H1 (cell line): ENCODE measurements around the gene NKD2. TPM values are rescaled to one million over a fixed set of nuclear protein-coding genes. Genes with fewer than 3 reads are reported as not detected.

Experiments used
- CTCF ChIA-PET: fragments of 300-600 bp; sonication (Branson Sonifier 250); formaldehyde crosslinking; loops from one replicate; lab custom pipeline; 2021; ENCODE audit not compliant: partially characterized antibody; lab: Charles Lee
- POLR2A ChIA-PET: fragments of 300-600 bp; sonication (Branson Sonifier 250); formaldehyde crosslinking; loops from one replicate; lab custom pipeline; 2021; ENCODE audit warnings: inconsistent platforms; ENCODE audit not compliant: partially characterized antibody; lab: Charles Lee
- DNase-seq, 2 experiments: peaks; one replicate each; pipeline versions ENCODE4 v3.0.0 to v3.0.0-alpha.2; 2010 to 2022; ENCODE audit warnings: low spot score in 2 of 2, low read depth in 1 of 2, mixed read lengths in 1 of 2
- FAIRE-seq: peaks from 2 replicates; lab custom pipeline; 2011; peaks lifted over from hg19 to GRCh38; lab: Jason Lieb, UNC
- H2AFZ ChIP-seq: 2 replicates; pipeline ENCODE4 v1.8.1; 2012; ENCODE audit warnings: low read length, inconsistent platforms
- H2AK5ac ChIP-seq: 2 replicates; pipeline ENCODE4 v1.6.1; 2013; ENCODE audit warnings: low read depth, low read length
- H2BK120ac ChIP-seq: replicated peaks from 2 replicates; pipeline ENCODE3; 2013; ENCODE audit warnings: low read depth, low read length, inconsistent platforms
- H2BK12ac ChIP-seq: 2 replicates; pipeline ENCODE4 v1.6.1; 2013; ENCODE audit warnings: low read depth, low read length
- H2BK15ac ChIP-seq: 2 replicates; pipeline ENCODE4 v1.6.1; 2013; ENCODE audit warnings: low read length
- H2BK20ac ChIP-seq: 2 replicates; pipeline ENCODE4 v1.6.1; 2013; ENCODE audit warnings: low read length
- H2BK5ac ChIP-seq: 2 replicates; pipeline ENCODE4 v1.6.1; 2013; ENCODE audit warnings: low read depth, low read length
- H3K14ac ChIP-seq: 2 replicates; pipeline ENCODE4 v1.6.1; 2013; ENCODE audit warnings: inconsistent platforms; ENCODE audit not compliant: insufficient read length
- H3K18ac ChIP-seq: 2 replicates; pipeline ENCODE4 v1.6.1; 2013; ENCODE audit warnings: low read length; ENCODE audit errors: extremely low read depth
- H3K23ac ChIP-seq: 2 replicates; pipeline ENCODE4 v1.6.1; 2013; ENCODE audit warnings: inconsistent platforms; ENCODE audit not compliant: insufficient read length
- H3K23me2 ChIP-seq: 2 replicates; pipeline ENCODE4 v1.6.1; 2013; ENCODE audit warnings: low read depth, low read length
- H3K27ac ChIP-seq: 2 replicates; pipeline ENCODE4 v1.6.1; 2011; ENCODE audit warnings: low read depth, low read length, inconsistent platforms
- H3K27me3 ChIP-seq, 4 experiments: replicated peaks in 1 of 4; 1 replicate in 1 of 4; 2 replicates in 3 of 4; pipeline versions ENCODE4 v1.6.1 to v1.8.1; 2011 to 2013; ENCODE audit warnings: low read length in 3 of 4, mild to moderate bottlenecking in 3 of 4, inconsistent platforms in 2 of 4, mixed read lengths in 2 of 4, moderate library complexity in 1 of 4; ENCODE audit not compliant: control insufficient read depth in 3 of 4, insufficient read depth in 3 of 4; ENCODE audit errors: extremely low read depth in 1 of 4
- H3K36me3 ChIP-seq, 4 experiments: 2 replicates each; pipeline versions ENCODE4 v1.6.1 to v1.8.1; 2011 to 2013; ENCODE audit warnings: mild to moderate bottlenecking in 4 of 4, low read length in 3 of 4, moderate library complexity in 2 of 4, control low read depth in 1 of 4, inconsistent platforms in 1 of 4; ENCODE audit not compliant: insufficient read depth in 4 of 4, control insufficient read depth in 2 of 4
- H3K4ac ChIP-seq: replicated peaks from 2 replicates; pipeline ENCODE3; 2013; ENCODE audit warnings: low read length, low read depth, mixed read lengths, inconsistent platforms; ENCODE audit not compliant: insufficient read length
- H3K4me1 ChIP-seq, 4 experiments: replicated peaks in 1 of 4; 1 replicate in 1 of 4; 2 replicates in 3 of 4; pipeline versions ENCODE4 v1.6.1 to v1.8.1; 2011 to 2013; ENCODE audit warnings: low read length in 3 of 4, inconsistent platforms in 2 of 4, mixed read lengths in 1 of 4; ENCODE audit not compliant: insufficient read depth in 4 of 4, control insufficient read depth in 3 of 4
- H3K4me2 ChIP-seq, 2 experiments: 2 replicates each; pipeline versions ENCODE4 v1.6.1 to v1.8.1; 2011 to 2013; ENCODE audit warnings: low read depth in 2 of 2, low read length in 2 of 2, control low read depth in 1 of 2, inconsistent platforms in 1 of 2, mild to moderate bottlenecking in 1 of 2; ENCODE audit not compliant: insufficient read depth in 1 of 2
- H3K4me3 ChIP-seq, 4 experiments: fragments of 200-600, 300-600 bp in 1 of 4; sonication (generic), shearing (Covaris generic), sonication (Bioruptor Twin) in 1 of 4; 2 replicates each; pipeline versions ENCODE4 v1.5.1 to v1.8.1; 2011 to 2016; ENCODE audit warnings: low read length in 4 of 4, low read depth in 3 of 4, control low read depth in 2 of 4, inconsistent platforms in 2 of 4, mild to moderate bottlenecking in 2 of 4, mixed read lengths in 1 of 4, moderate library complexity in 1 of 4; ENCODE audit not compliant: insufficient read depth in 2 of 4; ENCODE audit errors: extremely low read depth in 1 of 4
- H3K56ac ChIP-seq: replicated peaks from 2 replicates; pipeline ENCODE3; 2013; ENCODE audit warnings: low read depth, mild to moderate bottlenecking, mixed read lengths, low read length, inconsistent platforms; ENCODE audit not compliant: insufficient read length
- H3K79me1 ChIP-seq: 2 replicates; pipeline ENCODE4 v1.6.1; 2013; ENCODE audit warnings: low read depth, low read length, control low read depth
- H3K79me2 ChIP-seq, 2 experiments: 2 replicates each; pipeline versions ENCODE4 v1.6.1 to v1.8.1; 2012 to 2013; ENCODE audit warnings: low read length in 2 of 2, mild to moderate bottlenecking in 2 of 2, inconsistent platforms in 1 of 2; ENCODE audit not compliant: insufficient read depth in 2 of 2, control insufficient read depth in 1 of 2
- H3K9ac ChIP-seq, 4 experiments: replicated peaks in 1 of 4; 1 replicate in 1 of 4; 2 replicates in 3 of 4; pipeline versions ENCODE4 v1.6.1 to v1.8.1; 2011 to 2013; ENCODE audit warnings: low read depth in 3 of 4, low read length in 3 of 4, control low read depth in 2 of 4, mild to moderate bottlenecking in 2 of 4, moderate library complexity in 2 of 4, inconsistent platforms in 1 of 4; ENCODE audit errors: extremely low read depth in 1 of 4
- H3K9me3 ChIP-seq, 2 experiments: 2 replicates each; pipeline versions ENCODE4 v1.6.1 to v1.8.1; 2012 to 2013; ENCODE audit warnings: mild to moderate bottlenecking in 2 of 2, moderate library complexity in 2 of 2, control low read depth in 1 of 2, inconsistent platforms in 1 of 2, low read depth in 1 of 2, low read length in 1 of 2, mixed read lengths in 1 of 2; ENCODE audit not compliant: insufficient read depth in 2 of 2
- H4K20me1 ChIP-seq, 2 experiments: replicated peaks in 1 of 2; 2 replicates each; pipeline versions ENCODE3 to v1.8.1; 2011 to 2013; ENCODE audit warnings: inconsistent platforms in 2 of 2, low read length in 2 of 2, mild to moderate bottlenecking in 1 of 2; ENCODE audit not compliant: insufficient read depth in 2 of 2, control insufficient read depth in 1 of 2
- H4K5ac ChIP-seq: 2 replicates; pipeline ENCODE4 v1.6.1; 2013; ENCODE audit warnings: low read length, low read depth, mixed read lengths, inconsistent platforms; ENCODE audit not compliant: insufficient read length
- H4K8ac ChIP-seq: 2 replicates; pipeline ENCODE4 v1.8.0; 2013; ENCODE audit warnings: mild to moderate bottlenecking, moderate library complexity, low read length, inconsistent platforms; ENCODE audit not compliant: insufficient read depth; ENCODE audit errors: extremely low read depth
- H4K91ac ChIP-seq: replicated peaks from 2 replicates; pipeline ENCODE3; 2013; ENCODE audit warnings: low read length, mixed read lengths, inconsistent platforms; ENCODE audit not compliant: insufficient read length
- CBX5 ChIP-seq: fragments of 300-800, 300-1000 bp; sonication (generic); IDR thresholded peaks from 2 replicates; pipeline ENCODE4 v1.7.1; 2016; ENCODE audit warnings: antibody characterized with exemption, low read length, low read depth
- CHD2 ChIP-seq: IDR thresholded peaks from 2 replicates; pipeline ENCODE4 v1.6.1; 2012; ENCODE audit warnings: low read length, improper control_type of control experiment
- KDM4A ChIP-seq: IDR thresholded peaks from one replicate; pipeline ENCODE4 v1.7.1; 2012; ENCODE audit warnings: low read depth, mild to moderate bottlenecking, moderate library complexity, low read length, inconsistent platforms; ENCODE audit not compliant: severe bottlenecking
- RNF2 ChIP-seq: fragments of 200-900, 300-1000 bp; sonication (generic); IDR thresholded peaks from 2 replicates; pipeline ENCODE4 v1.7.1; 2016; ENCODE audit warnings: borderline replicate concordance, low read depth, mild to moderate bottlenecking, antibody characterized with exemption, low read length; ENCODE audit not compliant: poor library complexity, severe bottlenecking; ENCODE audit errors: missing control alignments
- SP1 ChIP-seq: IDR thresholded peaks from 2 replicates; pipeline ENCODE4 v1.6.1; 2011; ENCODE audit warnings: low read depth, low read length
- SUZ12 ChIP-seq: fragments of 200-600 bp; sonication (generic); IDR thresholded peaks from 2 replicates; pipeline ENCODE4 v1.6.1; 2012; ENCODE audit warnings: mild to moderate bottlenecking, inconsistent platforms, low read length, moderate library complexity, mixed read lengths
- WGBS, 2 experiments: shearing (Covaris generic) in 1 of 2; methylation state at CpG; one replicate each; pipeline versions ENCODE4 v1.1.6 to v1.1.7; 2013 to 2015; ENCODE audit warnings: low lambda C conversion rate in 2 of 2, mixed read lengths in 2 of 2, inconsistent platforms in 1 of 2, low coverage in 1 of 2, missing lambda C conversion rate in 1 of 2; ENCODE audit not compliant: insufficient replicate concordance in 2 of 2, insufficient coverage in 1 of 2, insufficient read length in 1 of 2; ENCODE audit errors: extremely low coverage in 1 of 2, missing lambda C conversion rate in 1 of 2; 5-methylcytosine and 5-hydroxymethylcytosine counted together
- polyA plus RNA-seq, 7 experiments: library from polyadenylated mRNA; depleted of rRNA in 3 of 7; stranded (reverse) in 5 of 7; unstranded in 2 of 7; fragments of >200 nt in 5 of 7; fragments of 200-250 nt in 2 of 7; gene quantifications; 1 replicate in 5 of 7; 2 replicates in 1 of 7; 4 replicates in 1 of 7; pipeline versions ENCODE4 v1.2.1 to v1.2.3, GENCODE V29; 2011 to 2013; ENCODE audit warnings: missing spikeins in 2 of 7, mixed read lengths in 2 of 7
- total RNA-seq: library from RNA; stranded (reverse); fragmentation: NEBNext Ultra II Directional; extraction: Animal tissue kit (Norgen Biotek cat#: 25700); gene quantifications from 2 replicates; pipeline ENCODE4 v1.2.1, GENCODE V29; 2021
- TF ChIP-seq, protein P1 (sequence below): IDR thresholded peaks from 2 replicates; pipeline ENCODE4 v1.6.1; 2011; ENCODE audit warnings: low read depth, mild to moderate bottlenecking, low read length; ENCODE audit not compliant: insufficient read depth

Gene NKD2
- total and polyA plus RNA-seq, 2 of the 8 experiments (the other 6 are each of a cell fraction or from before 2014, with no cell fraction given) = 5.5 to 7.9 TPM

DNA sequence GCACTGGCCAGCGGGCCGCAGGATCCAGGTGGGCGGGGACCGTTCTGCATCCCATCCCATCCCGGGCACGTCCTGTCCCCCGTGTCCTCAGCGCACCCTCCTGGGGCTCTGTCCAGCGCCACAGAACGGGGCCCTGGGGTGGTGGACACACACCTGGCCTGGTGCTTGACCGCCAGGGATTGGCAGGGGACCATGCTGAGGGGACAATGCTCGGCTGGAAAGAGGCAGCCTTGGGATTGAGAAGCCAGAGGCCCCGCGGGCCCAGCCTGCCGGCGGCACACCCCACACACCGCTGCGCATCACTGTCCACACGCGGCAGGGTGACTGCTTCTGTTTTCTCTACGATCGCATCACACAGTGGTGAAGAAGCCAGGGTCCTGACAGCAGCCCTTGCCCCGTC, 70.2 kb downstream of the NKD2 start:
- 90% methylated on average over 15 of the region's 23 CpGs; no CpG with 5 or more reads in 1 of the 2 experiments for WGBS, 2 experiments
- Histone ChIP-seq H3K79me2 (no peaks in the 10 kb centered on the region), H3K14ac (no peak overlapping the region), H2AK5ac (no peak overlapping the region), H2BK5ac (no peak overlapping the region), H3K18ac (no peak overlapping the region), H4K20me1 (peaks cover 0 to 7% of the 10 kb centered on the region in 2 experiments), H3K4me2 (no peak overlapping the region), H3K9me3 (no peaks in the 10 kb centered on the region), H3K9ac (no peak overlapping the region), H3K27me3 (no peaks in the 10 kb centered on the region), H2BK15ac (no peak overlapping the region), H3K36me3 (peaks cover 5 to 58% (median 15%) of the 10 kb centered on the region in 4 experiments; a peak in 5 of 8 replicates), H3K4me3 (no peak overlapping the region), H4K5ac (no peak overlapping the region), H2BK12ac (no peak overlapping the region), H3K27ac (no peak overlapping the region), H4K8ac (peak overlapping the region; percentile 25; the same call in 1 of the 2 replicates), H2AFZ (no peak overlapping the region), H3K23me2 (no peaks in the 10 kb centered on the region), H4K91ac (no peak overlapping the region), H3K23ac (no peak overlapping the region), H2BK20ac (no peak overlapping the region), H2BK120ac (no peak overlapping the region), H3K4ac (no peak overlapping the region), H3K56ac (no peak overlapping the region), H3K79me1 (no peaks in the 10 kb centered on the region), H3K4me1 (no peaks in the 10 kb centered on the region)
- FAIRE-seq (no peak), DNase-seq (no peak)
- CTCF ChIA-PET = no interaction called here
- POLR2A ChIA-PET = interaction anchor here (0.9 kb wide), 1 partner anchor 45 kb away, joined by 3 read pairs; no protein-coding TSS in a partner anchor
- TF ChIP-seq KDM4A = no peak
- TF ChIP-seq RNF2 = no peak
- TF ChIP-seq, protein P1, sequence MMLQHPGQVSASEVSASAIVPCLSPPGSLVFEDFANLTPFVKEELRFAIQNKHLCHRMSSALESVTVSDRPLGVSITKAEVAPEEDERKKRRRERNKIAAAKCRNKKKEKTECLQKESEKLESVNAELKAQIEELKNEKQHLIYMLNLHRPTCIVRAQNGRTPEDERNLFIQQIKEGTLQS = no peak
- TF ChIP-seq CBX5 = no peak
- TF ChIP-seq CHD2 = no peak
- TF ChIP-seq SP1 = no peak
- TF ChIP-seq SUZ12 = no peak
